ENCODE measurements around the gene FADD.
"Not testable (repeated sequence)": the region's sequence is repeated elsewhere in the genome, so short reads cannot be mapped to it uniquely, and the experiment has no call there.

DNA sequence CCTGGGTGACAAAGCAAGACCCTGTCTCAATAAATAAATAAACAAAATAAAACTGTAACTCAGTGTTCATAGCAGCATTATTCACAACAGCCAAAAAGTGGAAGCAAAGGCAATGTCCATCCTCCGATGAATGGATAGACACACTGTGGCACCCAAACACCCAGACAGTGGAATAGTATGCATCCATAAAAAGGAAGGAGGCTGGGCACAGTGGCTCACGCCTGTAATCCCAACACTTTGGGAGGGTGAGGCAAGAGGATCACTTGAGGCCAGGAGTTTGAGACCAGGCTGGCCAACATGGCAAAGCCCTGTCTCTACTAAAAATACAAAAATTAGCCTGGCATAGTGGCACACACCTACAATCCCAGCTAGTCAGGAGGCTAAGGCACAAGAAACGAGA, 2.0 kb upstream of the FADD start:
- TF ChIP-seq, protein P1, sequence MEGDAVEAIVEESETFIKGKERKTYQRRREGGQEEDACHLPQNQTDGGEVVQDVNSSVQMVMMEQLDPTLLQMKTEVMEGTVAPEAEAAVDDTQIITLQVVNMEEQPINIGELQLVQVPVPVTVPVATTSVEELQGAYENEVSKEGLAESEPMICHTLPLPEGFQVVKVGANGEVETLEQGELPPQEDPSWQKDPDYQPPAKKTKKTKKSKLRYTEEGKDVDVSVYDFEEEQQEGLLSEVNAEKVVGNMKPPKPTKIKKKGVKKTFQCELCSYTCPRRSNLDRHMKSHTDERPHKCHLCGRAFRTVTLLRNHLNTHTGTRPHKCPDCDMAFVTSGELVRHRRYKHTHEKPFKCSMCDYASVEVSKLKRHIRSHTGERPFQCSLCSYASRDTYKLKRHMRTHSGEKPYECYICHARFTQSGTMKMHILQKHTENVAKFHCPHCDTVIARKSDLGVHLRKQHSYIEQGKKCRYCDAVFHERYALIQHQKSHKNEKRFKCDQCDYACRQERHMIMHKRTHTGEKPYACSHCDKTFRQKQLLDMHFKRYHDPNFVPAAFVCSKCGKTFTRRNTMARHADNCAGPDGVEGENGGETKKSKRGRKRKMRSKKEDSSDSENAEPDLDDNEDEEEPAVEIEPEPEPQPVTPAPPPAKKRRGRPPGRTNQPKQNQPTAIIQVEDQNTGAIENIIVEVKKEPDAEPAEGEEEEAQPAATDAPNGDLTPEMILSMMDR (IDR thresholded peaks at IDR 0.05; ENCODE audit: insufficient read depth, low read depth, low read length) = not testable (repeated sequence)
- TF ChIP-seq EZH2 (IDR thresholded peaks at IDR 0.05; ENCODE audit: insufficient read depth, low read length) = not testable (repeated sequence)

Measured in astrocyte (in vitro differentiated cells and primary cell).